HG03108 (cell line): ENCODE data around the gene STXBP2.

Source experiments
- ATAC-seq: cut with Tn5 transposase; IDR thresholded peaks from one replicate; pipeline ENCODE4 v1.9.1; 2021; ENCODE audit warnings: moderate library complexity; ENCODE audit not compliant: unreplicated experiment

The STXBP2 gene

GRCh38 chr19:7612282-7613274, 24.3 kb upstream of the STXBP2 start:
- ATAC-seq: no peak

DNA sequence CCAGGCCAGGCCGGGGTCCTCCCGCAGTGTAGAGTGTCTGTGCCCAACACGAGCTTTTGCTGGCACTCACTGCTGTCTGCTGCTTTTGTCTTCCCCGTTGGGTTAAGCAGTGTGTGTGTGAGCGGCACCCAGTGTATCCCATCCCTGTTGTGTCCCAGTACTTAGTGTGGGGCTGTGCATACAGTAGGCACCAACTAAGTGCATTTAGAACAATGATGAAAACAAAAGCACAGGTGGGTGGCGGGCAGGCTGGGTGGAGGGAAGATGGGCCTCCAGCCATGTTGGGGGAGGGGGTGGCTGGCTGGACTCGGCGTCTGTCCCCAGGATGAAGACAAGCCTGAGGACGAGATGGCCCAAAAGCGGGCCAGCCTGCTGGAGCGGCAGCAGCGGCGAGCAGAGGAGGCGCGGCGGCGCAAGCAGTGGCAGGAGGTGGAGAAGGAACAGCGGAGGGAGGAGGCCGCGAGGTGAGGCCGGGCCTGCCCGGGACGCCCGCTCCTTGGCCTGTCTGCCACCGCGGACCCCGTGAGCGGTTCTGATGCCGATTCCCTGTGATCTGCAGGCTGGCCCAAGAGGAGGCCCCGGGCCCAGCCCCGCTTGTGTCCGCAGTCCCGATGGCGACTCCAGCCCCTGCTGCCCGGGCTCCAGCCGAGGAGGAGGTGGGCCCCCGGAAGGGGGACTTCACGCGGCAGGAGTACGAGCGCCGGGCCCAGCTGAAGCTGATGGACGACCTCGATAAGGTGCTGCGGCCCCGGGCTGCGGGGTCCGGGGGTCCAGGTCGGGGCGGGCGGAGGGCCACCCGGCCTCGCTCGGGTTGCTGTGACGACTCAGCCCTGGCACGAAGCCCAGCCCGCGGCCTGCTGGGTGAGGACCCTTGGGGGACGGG, 21.8 kb upstream of the STXBP2 start:
- no peak for ATAC-seq

GRCh38 chr19:7617172-7617571, 19.7 kb upstream of the STXBP2 start:
- no peak for ATAC-seq

GRCh38 chr19:7617735-7618134, 19.2 kb upstream of the STXBP2 start:
- ATAC-seq: no peak

GRCh38 chr19:7618348-7618747, 18.6 kb upstream of the STXBP2 start:
- ATAC-seq: no peak

DNA sequence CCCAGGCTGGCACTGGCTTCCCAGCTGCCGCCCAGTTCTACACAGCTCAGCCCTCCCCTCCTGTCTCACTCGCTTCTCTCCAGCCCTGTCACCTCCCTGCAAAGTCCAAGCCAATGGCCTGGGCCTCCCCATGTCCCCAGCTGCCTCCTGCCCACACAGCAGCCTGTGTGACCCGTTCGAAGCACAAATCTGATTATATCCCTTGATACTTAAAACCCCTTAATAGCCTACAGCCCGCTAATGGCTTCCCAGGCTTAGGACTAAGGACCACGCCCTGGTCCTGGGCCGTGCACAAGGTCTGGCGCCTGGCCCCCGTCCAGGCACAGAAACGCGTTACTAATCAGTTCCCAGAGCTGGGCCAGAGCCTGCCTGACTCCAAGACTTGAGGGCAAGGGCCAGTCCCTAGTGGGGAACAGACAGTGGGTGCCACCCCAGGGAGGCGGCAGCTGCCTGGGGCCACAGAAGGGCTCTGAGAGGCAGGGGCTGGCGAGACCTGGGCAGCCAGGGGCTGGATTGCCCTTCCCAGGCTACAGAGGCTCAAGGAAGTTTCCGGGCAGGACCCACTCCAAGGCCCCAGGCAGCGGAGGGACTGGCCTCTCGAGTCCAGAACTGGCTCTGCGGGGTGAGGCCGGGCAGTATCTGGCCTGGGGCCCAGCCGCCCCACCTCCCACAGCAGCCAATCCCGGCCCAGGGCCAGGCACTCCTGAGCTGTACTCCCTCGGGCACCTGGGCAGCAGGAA, 18.0 kb upstream of the STXBP2 start:
- ATAC-seq: no peak

GRCh38 chr19:7619671-7620441, 17.1 kb upstream of the STXBP2 start:
- ATAC-seq: no peak

DNA sequence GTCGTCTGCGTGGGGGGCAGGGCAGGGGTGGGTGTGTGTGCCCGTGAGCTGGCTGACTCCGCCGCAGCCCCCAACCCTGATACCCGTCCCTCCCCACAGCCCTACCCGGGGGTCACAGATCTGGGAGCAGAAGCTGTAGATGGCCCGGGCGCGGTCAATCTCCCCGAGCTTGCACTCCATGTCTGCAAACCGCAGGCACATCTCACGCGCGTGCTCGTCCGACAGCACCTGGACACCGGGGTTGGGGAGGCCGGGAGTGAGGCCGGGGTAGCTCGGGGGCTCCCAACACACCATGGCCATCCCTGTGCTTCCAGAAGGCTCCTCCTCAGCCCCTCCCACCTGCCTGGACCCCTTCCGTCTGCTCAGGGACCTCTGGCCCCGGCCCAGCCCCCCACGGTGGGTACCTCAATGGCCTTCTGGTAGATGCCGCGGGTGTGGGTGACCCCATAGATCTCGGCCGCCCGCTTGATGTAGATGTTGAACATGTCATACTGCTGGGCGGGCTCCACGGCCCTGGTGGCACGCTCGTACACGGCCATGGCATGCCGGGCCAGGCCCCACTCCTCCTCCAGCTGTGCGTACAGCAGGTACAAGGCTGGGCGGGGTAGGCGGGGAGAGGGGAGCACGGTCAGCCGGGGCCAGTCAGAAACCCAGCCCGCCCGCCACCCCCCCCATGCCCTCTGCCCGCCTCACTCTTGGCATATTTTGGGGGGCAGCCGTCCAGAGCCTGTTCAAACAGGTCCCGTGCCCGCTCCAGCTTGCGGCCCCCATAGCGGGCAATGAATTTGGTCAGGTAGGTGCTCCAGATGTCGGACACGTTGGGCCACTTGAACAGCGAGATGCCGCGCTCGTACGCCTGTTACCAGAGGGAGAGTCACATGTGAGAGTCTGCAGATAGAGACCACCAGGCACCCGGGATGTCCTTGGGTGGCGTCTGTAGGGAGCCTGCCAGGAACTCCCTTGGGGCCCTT, 16.2 kb upstream of the STXBP2 start:
- ATAC-seq: no peak

DNA sequence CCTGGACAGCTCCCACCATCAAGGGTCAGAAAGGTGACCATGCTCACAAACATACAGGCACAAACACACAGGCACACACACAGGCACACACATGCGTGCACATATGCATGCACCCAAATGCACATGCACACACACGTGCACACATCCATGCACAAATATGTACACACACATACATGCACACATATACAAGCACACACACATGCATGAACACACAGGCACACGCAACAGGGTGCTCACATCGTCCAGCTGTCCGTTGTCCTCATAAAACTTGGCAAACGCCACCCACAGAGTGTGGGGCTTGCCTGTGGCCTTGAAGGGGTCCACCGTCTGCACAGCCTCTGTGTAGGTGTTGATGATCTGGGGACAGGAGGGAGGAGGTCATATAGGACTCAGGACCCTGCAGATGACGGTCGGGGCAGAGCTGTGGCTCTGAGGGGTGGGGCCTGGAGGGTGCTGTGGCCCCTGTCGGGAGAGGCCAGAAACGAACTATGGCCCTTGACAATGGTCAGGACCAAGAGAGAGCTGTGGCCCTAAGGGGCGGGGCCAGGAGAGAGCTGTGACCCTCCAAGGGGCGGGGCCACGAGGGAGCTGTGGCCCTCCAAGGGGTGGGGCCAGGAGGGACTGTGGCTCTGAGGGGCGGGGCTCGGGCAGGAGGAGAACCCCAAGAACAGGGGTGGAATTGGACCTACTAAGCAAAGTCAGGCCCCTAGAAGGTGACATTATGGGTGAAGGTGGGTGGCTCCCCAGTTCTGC, 13.8 kb upstream of the STXBP2 start:
- no peak for ATAC-seq

DNA sequence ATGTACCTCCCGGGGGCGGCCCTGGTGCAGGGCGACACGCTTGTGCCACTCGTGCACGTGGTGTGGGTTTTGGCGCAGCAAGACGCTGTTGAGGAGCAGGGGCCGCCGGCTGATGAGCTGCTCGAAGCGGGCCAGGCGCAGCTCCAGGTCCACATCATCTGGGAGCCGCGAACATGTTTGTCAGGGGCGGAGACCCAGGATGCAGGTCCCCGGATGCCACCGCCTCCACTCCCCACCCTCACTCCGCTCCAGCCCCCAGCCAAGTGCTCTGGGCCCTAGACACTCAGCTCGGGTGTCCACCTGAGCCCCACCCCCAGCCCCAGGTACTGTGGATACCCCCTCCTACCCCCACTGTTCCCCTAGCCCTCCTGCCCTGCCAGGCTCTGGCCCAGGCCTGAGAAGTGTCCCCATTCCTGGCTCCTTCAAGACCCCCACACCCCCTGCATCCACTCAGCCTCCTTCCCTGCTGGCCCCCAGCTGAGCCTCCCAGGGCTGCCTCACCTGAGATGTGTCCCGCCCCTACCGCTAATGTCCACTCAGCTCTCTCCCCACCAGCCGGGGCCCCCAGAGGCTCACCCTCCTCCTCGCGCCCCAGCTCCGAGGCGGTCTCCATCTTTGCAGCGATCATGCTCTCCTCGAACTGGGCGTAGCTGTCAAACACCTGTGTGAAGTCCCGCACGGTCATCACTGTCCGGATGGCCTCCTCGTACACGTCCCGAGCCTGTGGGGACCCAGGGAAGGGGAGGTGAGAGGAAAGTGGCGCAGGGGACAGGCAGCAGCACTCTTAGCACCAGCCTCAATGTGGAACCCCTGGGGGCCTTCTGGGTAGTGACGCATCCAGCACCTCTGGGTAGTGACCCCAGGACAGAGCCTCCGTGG, 12.9 kb upstream of the STXBP2 start:
- ATAC-seq: no peak

DNA sequence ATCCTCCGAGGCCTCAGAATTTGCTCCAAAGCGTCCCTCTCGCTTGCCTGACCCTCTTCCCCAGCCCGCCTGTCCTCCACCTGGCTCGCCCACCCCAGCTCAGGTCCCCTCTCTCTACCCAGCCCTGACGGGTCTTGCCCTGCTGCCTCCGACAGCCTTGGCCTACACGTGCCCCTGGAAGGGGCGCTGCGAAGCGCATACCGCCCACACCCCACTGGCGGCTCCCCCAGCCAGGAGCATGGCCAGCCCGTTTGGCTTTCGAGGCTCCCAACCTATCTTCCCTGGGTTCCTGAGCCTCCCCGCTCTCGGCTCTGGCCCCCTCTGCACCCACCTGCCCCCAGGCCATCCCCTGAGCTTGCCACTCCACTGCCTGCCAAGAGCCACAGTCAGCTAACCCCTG, 12.1 kb upstream of the STXBP2 start:
- ATAC-seq: no peak

DNA sequence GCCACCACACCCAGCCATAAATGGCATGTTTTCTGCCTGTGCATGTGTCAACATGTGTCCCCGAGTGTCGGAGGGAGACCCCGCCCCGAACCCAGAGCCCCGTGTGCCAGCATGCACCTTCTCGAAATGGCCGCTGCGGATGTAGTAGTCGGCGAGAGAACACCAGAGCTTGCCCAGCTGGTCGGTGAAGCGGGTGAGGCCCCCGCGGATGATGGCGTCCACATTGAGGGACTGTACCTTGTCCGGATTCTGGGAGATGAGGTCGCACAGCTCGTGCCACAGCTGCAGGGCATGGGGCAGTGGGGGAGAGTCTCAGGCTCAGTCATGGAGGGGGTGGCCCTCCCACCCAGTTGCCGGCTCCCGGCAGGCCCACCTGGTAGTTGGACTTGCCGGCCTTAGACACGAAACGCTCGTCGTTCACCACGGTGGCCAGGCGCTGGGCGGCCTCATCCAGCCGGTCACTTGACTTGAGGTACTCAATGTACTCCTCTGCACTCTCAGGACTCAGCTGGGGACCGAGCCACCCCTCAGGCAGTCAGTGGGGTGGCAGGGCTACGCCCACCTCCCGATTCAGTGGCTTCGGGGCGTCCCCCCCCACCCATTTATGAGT, 11.0 kb upstream of the STXBP2 start:
- no peak for ATAC-seq

GRCh38 chr19:7627166-7627565, 9.7 kb upstream of the STXBP2 start:
- ATAC-seq: no peak

DNA sequence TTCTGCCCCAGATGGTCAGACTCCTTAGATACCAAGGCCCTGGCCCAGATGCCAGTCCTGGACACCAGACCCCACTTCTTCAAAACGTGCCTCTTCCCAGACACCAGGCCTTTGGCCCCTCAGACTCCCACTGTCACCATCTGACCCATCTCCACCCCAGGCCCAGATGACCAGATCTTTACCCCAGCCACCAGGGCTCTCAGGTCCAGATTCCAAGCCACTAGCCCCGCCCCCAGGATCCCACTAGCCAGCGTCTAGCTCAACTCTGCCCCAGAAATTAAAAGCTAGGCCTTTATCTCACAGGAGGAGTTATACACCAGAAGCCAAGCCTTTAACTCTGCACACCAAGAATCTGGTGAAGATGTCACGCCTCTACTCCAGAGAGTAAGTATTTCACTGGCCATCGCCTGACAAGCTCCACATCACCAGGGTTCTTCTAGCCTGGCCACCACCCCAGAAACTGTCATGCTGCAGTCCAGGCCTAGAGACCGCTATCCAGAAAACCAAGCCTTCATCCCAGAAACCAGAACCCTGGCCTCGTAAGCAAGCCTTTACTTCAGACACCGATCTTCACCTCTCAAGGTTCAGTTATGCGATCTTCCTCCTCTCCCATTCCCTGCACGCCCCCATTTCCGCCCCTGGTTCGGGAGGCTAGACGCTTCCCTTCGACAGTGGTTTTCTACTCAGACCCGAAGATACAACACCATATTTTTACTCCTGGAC, 8.2 kb upstream of the STXBP2 start:
- ATAC-seq: no peak

DNA sequence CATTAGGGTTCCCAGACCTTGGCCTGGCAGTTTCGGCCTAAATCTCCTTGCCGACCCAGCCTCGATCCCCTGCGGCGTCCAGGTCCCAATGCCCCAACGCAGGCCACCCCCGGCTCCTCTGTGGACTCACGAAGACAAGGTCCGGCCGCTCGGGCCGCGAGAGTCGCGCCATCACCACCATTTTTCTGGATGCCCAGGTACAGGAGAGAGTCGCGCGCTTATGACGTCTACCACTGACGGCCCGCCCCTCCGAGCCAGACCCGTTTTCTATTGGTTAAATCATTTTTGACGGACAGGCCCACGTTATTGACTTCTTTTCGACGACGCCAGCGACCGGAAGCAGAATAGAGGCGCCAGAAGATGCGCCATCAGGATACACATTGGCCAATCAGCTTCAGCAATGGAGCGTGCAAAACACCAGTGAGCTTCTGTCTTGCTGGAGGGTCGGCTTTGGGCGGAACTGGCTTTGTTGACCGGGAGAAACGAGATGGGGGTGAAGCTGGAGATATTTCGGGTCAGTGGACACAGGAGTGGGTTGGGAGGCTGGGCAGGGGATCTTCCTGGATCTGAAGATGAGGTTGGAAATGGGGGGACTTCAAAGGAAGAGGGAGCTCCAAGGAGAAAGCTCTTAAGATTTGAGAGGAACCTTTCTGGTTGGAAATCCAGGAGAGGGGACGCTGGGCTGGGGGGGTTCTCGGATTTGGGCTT, 7.4 kb upstream of the STXBP2 start, which contains the start of the genes PET100 and XAB2:
Gene PET100, plus strand, starts transcription at position 447 of the 708 bp plus-strand sequence. Its CDS starts 41 bp downstream, at position 488.
Gene XAB2, minus strand, starts transcription at position 199 of the 708 bp plus-strand sequence. Its CDS starts 18 bp downstream, at position 181.
- ATAC-seq: peak; percentile 81
